CD4-positive, alpha-beta T cell treated with Interferon alpha-2 for 1 hour (primary cell): ENCODE data around the gene HMGXB4.
A peak's percentile ranks its signal among the peaks of the same experiment; 100 is the strongest.

Experiments
- DNase-seq, 2 donors: peaks; one replicate each; pipeline ENCODE4 v3.0.0-alpha.2; 2020 to 2022

HMGXB4 gene

GRCh38 chr22:35258191-35258988 is 1.1 kb downstream of the HMGXB4 start:
- DNase-seq, result no peak

- DNase-seq, result no peak
Observed at GRCh38 chr22:35264986-35265385, 7.7 kb downstream of the HMGXB4 start.

- DNase-seq, result no peak
Observed at GRCh38 chr22:35266277-35266676, 9.0 kb downstream of the HMGXB4 start.

- DNase-seq, result no peak
Observed at GRCh38 chr22:35269630-35270029, 12.3 kb downstream of the HMGXB4 start.

GRCh38 chr22:35274154-35274871 is 17.0 kb downstream of the HMGXB4 start:
- DNase-seq, result peak in 1 of 2 donors; percentile 5

GRCh38 chr22:35275580-35275979 is 18.3 kb downstream of the HMGXB4 start:
- no peak for DNase-seq

GRCh38 chr22:35276019-35276418 is 18.7 kb downstream of the HMGXB4 start:
- DNase-seq, result no peak

GRCh38 chr22:35288116-35288515 is 30.8 kb downstream of the HMGXB4 start:
- no peak for DNase-seq

GRCh38 chr22:35292786-35293185 is 35.5 kb downstream of the HMGXB4 start:
- no peak for DNase-seq

- DNase-seq, result no peak
Observed at GRCh38 chr22:35296051-35296450, 38.8 kb downstream of the HMGXB4 start.

GRCh38 chr22:35299217-35299672 is 42.0 kb downstream of the HMGXB4 start:
- peak in 1 of 2 donors; percentile 73 for DNase-seq

- peak; percentile 97 to 98 for DNase-seq
Observed at GRCh38 chr22:35299673-35300499, 42.6 kb downstream of the HMGXB4 start, which contains the start of gene TOM1. Gene TOM1, plus strand, starts transcription at chr22:35299894. Its CDS starts 35 bp downstream, at chr22:35299929.

GRCh38 chr22:35301372-35301874 is 44.1 kb downstream of the HMGXB4 start:
- peak in 1 of 2 donors; percentile 82 for DNase-seq

- no peak for DNase-seq
Observed at GRCh38 chr22:35303029-35303624, 45.8 kb downstream of the HMGXB4 start.

GRCh38 chr22:35305525-35306070 is 48.3 kb downstream of the HMGXB4 start:
- DNase-seq, result no peak

- peak in 1 of 2 donors; percentile 50 for DNase-seq
Observed at GRCh38 chr22:35306350-35306967, 49.2 kb downstream of the HMGXB4 start.

- no peak for DNase-seq
Observed at GRCh38 chr22:35307372-35307771, 50.1 kb downstream of the HMGXB4 start.

- DNase-seq, result no peak
Observed at GRCh38 chr22:35307892-35308291, 50.6 kb downstream of the HMGXB4 start.

- no peak for DNase-seq
Observed at GRCh38 chr22:35308480-35309021, 51.3 kb downstream of the HMGXB4 start.

- no peak for DNase-seq
Observed at GRCh38 chr22:35310556-35311550, 53.6 kb downstream of the HMGXB4 start.
